ENCODE data around the gene TMSB4X.

DNA sequence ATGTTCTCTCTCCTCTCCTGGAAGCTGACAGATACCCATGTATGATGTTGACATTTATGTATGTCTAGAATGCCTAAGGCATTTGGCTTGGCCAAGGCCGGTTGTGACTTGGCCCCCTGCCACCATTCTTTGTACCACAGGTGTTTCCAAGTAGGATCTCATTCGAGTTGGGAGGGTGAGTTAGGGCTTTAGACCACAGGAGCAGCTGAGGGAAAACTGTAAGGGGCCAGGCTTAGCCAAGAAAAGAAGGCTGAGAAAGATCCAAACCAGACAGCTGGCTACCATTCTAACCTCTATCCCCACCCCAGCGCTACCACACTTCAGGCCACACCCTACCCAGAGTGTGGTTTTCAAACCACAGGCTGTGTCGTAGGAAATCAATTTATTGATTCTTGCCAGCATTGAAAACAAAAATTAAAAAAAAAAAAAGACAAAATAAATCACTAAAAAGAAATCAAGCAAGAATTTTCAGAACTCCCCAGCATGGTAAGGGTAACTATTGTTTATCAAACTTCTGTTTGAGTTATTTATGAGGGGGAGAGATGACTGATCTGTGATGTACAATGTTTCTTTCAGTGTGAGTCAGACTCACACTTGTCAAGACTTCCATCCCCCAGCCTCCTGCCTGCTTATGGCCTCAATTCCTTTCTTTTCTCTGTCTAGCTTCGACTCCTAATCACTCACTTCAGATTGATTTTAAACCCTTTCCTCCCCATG lies 9.9 kb downstream of the TMSB4X start:
- TF ChIP-seq BACH2 (CRISPR knock-in tag; IDR thresholded peaks at IDR 0.05; ENCODE audit: borderline replicate concordance) (no peak), PPARA (CRISPR knock-in tag; IDR thresholded peaks at IDR 0.05; ENCODE audit: borderline replicate concordance) (no peak), ZNF565 (CRISPR knock-in tag; conservative IDR thresholded peaks at IDR 0.05; ENCODE audit: low read depth) (no peak), ZNF8 (CRISPR knock-in tag; IDR thresholded peaks at IDR 0.05) (no peak), ARNTL (CRISPR knock-in tag; IDR thresholded peaks at IDR 0.05; ENCODE audit: borderline replicate concordance, low read depth) (no peak), ISL1 (CRISPR knock-in tag; IDR thresholded peaks at IDR 0.05) (no peak), ZFP3 (CRISPR knock-in tag; IDR thresholded peaks at IDR 0.05) (no peak), ZFP30 (CRISPR knock-in tag; IDR thresholded peaks at IDR 0.05) (no peak), ZNF70 (CRISPR knock-in tag; IDR thresholded peaks at IDR 0.05) (no peak), SNAI2 (CRISPR knock-in tag; IDR thresholded peaks at IDR 0.05) (no peak)
- TF ChIP-seq, protein P1, sequence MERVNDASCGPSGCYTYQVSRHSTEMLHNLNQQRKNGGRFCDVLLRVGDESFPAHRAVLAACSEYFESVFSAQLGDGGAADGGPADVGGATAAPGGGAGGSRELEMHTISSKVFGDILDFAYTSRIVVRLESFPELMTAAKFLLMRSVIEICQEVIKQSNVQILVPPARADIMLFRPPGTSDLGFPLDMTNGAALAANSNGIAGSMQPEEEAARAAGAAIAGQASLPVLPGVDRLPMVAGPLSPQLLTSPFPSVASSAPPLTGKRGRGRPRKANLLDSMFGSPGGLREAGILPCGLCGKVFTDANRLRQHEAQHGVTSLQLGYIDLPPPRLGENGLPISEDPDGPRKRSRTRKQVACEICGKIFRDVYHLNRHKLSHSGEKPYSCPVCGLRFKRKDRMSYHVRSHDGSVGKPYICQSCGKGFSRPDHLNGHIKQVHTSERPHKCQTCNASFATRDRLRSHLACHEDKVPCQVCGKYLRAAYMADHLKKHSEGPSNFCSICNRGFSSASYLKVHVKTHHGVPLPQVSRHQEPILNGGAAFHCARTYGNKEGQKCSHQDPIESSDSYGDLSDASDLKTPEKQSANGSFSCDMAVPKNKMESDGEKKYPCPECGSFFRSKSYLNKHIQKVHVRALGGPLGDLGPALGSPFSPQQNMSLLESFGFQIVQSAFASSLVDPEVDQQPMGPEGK (CRISPR knock-in tag; IDR thresholded peaks at IDR 0.05; ENCODE audit: borderline replicate concordance), result no peak
- TF ChIP-seq, protein P2, sequence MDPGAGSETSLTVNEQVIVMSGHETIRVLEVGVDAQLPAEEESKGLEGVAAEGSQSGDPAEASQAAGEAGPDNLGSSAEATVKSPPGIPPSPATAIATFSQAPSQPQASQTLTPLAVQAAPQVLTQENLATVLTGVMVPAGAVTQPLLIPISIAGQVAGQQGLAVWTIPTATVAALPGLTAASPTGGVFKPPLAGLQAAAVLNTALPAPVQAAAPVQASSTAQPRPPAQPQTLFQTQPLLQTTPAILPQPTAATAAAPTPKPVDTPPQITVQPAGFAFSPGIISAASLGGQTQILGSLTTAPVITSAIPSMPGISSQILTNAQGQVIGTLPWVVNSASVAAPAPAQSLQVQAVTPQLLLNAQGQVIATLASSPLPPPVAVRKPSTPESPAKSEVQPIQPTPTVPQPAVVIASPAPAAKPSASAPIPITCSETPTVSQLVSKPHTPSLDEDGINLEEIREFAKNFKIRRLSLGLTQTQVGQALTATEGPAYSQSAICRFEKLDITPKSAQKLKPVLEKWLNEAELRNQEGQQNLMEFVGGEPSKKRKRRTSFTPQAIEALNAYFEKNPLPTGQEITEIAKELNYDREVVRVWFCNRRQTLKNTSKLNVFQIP (CRISPR knock-in tag; IDR thresholded peaks at IDR 0.05; ENCODE audit: borderline replicate concordance, low read depth), result no peak
- TF ChIP-seq, protein P3, sequence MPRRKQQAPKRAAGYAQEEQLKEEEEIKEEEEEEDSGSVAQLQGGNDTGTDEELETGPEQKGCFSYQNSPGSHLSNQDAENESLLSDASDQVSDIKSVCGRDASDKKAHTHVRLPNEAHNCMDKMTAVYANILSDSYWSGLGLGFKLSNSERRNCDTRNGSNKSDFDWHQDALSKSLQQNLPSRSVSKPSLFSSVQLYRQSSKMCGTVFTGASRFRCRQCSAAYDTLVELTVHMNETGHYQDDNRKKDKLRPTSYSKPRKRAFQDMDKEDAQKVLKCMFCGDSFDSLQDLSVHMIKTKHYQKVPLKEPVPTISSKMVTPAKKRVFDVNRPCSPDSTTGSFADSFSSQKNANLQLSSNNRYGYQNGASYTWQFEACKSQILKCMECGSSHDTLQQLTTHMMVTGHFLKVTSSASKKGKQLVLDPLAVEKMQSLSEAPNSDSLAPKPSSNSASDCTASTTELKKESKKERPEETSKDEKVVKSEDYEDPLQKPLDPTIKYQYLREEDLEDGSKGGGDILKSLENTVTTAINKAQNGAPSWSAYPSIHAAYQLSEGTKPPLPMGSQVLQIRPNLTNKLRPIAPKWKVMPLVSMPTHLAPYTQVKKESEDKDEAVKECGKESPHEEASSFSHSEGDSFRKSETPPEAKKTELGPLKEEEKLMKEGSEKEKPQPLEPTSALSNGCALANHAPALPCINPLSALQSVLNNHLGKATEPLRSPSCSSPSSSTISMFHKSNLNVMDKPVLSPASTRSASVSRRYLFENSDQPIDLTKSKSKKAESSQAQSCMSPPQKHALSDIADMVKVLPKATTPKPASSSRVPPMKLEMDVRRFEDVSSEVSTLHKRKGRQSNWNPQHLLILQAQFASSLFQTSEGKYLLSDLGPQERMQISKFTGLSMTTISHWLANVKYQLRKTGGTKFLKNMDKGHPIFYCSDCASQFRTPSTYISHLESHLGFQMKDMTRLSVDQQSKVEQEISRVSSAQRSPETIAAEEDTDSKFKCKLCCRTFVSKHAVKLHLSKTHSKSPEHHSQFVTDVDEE (CRISPR knock-in tag; IDR thresholded peaks at IDR 0.05), result no peak
- TF ChIP-seq, protein P4, sequence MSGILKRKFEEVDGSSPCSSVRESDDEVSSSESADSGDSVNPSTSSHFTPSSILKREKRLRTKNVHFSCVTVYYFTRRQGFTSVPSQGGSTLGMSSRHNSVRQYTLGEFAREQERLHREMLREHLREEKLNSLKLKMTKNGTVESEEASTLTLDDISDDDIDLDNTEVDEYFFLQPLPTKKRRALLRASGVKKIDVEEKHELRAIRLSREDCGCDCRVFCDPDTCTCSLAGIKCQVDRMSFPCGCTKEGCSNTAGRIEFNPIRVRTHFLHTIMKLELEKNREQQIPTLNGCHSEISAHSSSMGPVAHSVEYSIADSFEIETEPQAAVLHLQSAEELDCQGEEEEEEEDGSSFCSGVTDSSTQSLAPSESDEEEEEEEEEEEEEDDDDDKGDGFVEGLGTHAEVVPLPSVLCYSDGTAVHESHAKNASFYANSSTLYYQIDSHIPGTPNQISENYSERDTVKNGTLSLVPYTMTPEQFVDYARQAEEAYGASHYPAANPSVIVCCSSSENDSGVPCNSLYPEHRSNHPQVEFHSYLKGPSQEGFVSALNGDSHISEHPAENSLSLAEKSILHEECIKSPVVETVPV (CRISPR knock-in tag; IDR thresholded peaks at IDR 0.05), result no peak
